NOMO-1 treated with DMSO at 0.1 percent for 48 hours (cell line): ENCODE results near the gene DGAT2L6.
"Not testable (repeated sequence)": the region's sequence is repeated elsewhere in the genome, so short reads cannot be mapped to it uniquely, and the experiment has no call there.

Experiments
- DNase-seq: peaks from one replicate; lab custom pipeline; 2025; ENCODE audit not compliant: unreplicated experiment; lab: John Stamatoyannopoulos, UW

DGAT2L6 gene

DNA sequence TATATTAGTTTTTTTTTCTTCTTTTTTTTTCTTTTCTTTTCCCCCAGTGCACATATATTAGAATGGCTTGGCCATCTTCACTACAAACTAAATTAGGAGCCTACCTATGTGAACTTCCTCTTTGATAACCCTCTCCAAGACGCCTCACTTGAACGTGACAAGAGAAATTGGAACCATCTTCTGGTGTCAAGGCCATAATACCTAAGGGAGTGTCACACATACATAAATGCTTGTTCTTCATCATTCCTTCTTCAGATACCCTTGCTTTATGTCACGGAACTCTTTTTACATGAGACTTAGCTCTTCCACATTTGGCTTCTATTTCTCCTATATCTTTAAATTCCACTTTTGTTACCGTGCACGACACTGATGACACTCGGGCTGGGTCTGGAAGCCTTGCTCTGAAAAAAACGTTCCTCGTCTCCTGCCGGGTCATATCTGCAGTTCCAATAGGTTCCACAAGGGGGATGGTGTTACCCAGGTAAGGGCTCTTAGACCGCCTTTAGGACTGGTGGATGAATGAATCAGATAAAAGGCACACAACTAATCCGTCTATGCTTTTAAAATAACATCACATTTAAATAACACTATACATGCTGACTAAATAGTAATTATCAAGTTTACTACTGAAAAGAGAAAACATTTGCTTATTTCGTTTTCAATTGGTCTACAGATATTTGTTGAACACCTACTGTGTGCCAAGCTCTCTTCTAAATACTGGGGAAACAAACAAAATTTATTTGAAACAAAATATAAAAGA lies 19.9 kb downstream of the DGAT2L6 start:
- DNase-seq, result peak; percentile 34

DNA sequence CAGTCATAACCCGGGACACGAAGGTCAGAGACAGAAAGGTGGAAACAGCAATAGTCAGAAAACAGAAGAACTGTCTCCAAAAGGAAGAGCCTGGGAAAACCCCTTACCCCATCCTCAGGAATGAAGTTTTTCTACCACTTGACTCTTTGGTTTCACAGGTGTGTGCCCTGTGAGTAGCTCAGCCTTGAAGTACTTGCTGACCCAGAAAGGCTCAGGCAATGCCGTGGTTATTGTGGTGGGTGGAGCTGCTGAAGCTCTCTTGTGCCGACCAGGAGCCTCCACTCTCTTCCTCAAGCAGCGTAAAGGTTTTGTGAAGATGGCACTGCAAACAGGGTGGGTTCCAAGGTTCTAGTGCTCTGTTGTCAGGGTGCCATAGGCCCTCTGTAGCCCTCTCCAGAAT lies 24.4 kb downstream of the DGAT2L6 start:
- DNase-seq, result no peak

DNA sequence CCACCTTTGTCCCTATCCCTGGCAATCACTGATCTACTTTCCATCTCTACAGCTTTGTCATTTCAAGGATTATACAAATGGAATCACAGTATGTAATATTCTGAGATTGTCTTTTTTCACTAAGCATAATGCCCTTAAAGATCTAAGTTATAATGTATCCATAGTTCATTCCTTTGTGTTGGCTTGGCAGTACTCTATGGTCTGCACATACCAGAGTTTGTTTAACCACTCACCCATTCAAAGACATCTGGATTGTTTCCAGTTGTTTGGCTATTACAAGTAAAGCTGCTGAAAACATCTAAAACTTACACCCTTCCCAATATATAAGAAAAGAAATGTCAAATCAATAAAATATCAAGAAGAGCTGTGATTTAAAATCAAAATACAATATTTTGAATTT lies 31.2 kb downstream of the DGAT2L6 start:
- DNase-seq, result no peak

DNA sequence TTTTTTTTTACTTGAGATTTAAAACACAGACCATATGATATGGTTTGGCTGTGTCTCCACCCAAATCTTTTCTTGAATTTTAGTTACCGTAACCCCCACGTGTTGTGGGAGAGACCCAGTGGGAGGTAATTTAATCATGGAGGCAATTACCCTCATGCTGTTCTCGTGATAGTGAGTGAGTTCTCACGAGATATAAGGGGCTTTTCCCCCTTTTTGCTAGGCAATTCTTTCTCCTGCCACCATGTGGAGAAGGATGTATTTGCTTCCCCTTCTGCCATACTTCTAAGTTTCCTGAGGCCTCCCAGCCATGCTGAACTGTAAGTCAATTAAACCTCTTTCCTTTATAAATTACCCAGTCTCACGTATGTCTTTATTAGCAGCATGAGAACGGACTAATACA lies 32.3 kb downstream of the DGAT2L6 start:
- not testable (repeated sequence) for DNase-seq

DNA sequence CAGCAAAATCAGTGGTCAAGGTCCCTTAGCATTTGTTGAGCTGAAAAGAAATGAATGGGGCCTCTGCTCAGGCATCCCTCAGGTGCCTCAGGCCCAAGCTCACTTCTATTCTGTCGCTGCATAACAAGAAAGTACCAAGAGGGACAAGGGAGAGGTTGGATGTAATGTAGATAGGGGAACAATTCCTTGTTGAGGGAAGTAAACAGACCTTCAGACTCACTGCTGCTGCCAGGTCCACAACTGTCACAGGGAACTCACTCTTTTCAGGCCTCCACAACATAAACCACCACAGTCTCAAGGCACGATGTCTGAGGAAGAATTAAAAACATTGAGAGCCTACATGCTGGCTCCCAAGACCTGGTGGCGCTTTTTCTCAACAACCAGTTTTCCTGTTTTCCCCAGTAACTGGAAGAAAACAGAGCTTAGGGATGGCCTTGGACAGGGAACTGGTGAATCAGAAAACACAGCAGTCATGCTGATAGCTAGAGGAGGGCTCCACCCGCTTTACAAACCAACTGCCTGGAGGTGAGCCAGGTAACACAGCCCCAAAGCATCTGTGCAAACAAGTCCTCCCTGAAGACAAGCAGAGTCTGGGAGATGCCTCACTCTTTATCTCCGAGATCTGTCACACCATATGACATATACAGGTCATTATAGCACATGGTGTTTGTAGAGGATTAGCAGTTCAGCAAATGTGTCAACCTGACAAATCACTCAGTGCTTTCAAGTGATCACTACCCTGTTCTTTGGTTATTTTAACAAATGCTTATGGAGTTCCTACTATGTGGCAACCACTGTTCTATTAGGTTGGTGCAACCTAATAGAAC lies 42.9 kb downstream of the DGAT2L6 start:
- no peak for DNase-seq

DNA sequence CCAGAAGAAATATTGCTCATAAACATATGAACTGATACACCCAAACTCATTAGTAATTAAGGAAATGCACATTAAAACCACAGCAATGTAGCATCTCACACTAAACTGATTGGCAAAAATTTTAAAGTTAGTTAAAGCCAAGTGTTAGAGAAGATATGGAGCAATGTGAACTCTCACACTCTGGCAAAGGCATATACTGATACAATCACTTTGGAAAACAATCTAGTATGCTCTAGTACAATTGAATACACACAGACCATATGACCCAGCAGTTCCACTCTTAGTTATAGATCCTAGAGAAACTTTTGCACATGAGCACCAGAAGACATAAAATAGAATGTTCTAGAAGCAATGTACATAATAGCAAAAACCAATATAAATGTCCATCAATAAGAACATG lies 48.8 kb downstream of the DGAT2L6 start:
- no peak for DNase-seq

DNA sequence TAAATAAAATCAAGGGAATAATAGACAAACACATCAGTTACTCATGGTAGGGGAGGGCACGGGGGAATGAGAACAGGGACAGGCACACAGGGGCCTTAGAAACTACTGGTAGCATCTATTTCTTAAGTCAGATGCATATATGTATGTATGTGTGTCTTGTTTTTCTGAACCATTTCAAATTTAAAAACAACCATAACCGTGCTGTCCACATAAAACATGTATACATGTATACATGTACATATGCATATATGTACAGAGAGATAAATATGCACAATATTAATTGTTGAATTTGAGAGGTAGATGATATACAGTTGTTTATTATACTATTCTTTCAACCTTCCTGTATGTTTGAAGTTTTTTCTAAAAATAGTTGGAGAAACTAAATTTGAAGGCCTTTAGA lies 49.4 kb downstream of the DGAT2L6 start:
- DNase-seq, result no peak

DNA sequence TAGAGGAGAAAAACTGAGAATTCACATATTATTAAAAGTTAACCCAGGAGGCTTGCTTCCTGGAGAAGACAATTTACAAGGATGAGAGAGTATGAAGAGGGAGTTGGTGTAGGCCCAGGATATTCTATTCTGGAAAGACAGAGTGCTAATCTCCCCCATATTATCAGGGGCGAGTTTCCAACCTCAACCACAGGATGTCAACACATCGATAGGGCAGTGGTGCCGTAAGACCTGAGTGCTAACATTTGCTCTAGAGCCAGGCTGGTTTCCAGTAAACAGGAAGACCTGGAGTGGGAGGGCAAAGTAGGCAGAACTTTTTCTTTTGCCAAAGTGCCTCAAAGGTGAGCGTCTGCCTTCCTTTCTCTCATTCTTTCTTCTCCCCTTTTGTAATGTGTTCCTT lies 54.4 kb downstream of the DGAT2L6 start:
- no peak for DNase-seq

DNA sequence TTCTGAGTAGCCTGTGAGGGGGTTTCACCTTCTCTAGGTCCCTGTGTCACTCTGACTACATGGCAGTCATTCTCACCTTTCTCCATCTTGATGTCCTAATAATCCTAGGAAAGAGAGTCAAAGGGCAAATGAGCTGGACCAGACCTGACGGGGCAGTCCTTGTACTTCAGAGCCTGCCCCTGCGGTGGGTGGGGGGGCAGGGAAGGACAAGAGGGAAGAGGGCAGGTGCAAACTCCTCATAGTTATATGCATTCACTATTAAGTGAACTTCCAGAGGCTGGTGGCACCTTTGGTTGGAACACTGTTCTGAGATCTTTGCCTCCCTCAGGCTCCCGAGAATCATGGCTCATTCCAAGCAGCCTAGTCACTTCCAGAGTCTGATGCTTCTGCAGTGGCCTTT lies 57.1 kb downstream of the DGAT2L6 start, which contains the start of gene AWAT1:
Gene AWAT1, plus strand, starts transcription at position 301 of the 400 bp plus-strand sequence. Its CDS starts 41 bp downstream, at position 342.
- no peak for DNase-seq

DNA sequence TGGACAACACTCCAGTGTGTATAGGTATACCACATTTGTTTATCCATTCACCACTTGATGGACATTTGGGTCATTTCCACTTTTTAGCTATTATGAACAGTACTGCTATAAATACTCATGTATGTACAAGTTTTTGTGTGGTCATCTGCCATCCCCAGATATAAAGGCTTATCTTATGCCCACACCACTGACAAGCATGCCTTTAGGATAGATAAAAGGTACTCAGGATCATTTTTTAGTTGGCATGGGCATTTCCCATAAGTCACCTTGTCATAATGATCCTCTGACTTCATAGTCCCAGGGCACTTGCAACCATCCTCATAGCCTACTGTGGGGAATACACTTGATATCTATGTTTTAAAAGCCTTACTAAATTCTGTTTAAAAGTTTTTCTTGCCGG lies 63.5 kb downstream of the DGAT2L6 start:
- no peak for DNase-seq

DNA sequence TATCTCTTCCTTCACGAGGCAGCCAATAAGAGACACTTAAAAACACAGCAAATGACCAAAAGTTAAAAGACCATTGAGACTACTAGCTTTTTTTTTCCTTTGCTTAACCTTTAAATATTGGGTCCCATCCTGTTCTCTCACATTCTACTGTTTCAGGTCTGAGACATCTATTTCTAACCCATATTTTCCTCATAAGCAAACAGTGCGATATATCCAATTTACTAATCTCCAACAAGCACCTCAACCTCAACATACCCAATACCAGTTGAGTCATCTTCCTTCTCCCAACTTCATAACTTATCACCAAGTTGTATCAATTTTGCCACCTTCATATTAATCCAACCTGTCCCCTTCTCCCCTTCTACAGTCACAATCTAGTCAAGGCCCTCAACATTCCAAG lies 64.2 kb downstream of the DGAT2L6 start:
- no peak for DNase-seq

DNA sequence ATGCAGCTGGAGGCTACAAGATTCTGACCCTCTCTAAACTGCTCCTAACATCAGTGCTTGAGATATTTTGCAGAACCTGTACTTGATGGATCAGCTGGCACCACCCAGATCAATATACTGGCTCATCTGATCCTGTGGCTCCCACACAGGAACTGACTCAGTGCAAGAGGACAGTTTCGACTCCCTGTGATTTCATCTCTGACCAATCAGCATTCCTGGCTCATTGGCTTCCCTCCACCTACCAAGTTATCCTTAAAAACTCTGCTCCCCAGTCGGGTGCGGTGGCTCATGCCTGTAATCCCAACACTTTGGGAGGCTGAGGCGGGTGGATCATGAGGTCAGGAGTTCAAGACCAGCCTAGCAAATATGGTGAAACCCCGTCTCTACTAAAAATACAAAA lies 66.3 kb downstream of the DGAT2L6 start:
- not testable (repeated sequence) for DNase-seq

DNA sequence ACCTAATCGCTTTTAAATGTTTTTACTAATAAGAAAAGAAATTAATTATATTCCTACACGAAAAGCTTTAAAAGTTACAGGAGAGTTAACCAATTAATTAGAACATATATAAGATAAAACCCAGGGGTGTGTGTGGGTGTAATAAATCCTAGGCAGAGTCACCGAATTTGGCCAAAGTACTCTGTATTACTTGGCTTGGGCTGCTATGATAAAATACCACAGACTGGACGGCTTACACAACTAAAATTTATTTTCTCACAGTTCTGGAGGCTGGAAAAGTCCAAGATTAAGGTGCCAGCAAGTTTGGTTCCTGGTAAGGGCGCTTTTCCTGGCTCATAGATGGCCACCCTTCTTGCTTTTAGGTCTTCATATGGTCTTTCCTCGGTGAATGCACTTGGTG lies 67.6 kb downstream of the DGAT2L6 start:
- no peak for DNase-seq

DNA sequence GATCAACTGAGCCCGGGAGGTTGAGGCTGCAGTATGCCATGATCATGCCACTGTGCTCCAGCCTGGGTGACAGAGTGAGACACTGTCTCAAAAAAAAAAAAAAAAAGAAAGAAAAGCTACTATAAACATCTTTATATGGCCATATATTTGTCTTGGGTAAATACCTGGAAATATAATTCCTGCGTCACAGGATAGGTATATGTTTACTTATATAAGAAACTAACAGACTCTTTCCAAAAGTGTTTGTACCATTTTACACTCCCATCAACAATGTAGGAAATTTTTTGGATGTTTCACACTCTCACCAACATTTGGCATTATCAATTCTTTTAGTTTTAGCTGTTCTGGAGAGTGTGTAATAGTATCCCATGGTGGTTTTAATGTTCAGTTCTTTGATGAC lies 70.0 kb downstream of the DGAT2L6 start:
- DNase-seq, result no peak

DNA sequence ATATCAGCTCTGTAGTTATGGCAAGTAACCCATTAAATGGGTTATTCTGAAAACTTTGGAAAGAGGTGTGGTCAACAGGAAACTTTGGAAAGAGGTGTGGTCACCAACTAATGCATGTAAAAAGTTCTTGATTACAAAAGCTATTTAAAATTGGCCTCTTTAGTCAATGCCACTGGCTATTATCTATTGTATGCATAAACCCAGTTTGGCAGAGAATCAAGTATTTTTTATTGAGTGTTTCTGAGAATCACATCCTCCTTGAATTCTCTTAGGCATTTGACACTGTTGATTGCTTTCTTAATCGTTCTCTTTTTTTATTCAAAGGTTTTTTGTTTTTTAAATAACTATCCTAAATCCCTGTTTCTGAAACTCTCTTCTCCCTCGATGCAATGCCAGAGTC lies 75.2 kb downstream of the DGAT2L6 start:
- no peak for DNase-seq

DNA sequence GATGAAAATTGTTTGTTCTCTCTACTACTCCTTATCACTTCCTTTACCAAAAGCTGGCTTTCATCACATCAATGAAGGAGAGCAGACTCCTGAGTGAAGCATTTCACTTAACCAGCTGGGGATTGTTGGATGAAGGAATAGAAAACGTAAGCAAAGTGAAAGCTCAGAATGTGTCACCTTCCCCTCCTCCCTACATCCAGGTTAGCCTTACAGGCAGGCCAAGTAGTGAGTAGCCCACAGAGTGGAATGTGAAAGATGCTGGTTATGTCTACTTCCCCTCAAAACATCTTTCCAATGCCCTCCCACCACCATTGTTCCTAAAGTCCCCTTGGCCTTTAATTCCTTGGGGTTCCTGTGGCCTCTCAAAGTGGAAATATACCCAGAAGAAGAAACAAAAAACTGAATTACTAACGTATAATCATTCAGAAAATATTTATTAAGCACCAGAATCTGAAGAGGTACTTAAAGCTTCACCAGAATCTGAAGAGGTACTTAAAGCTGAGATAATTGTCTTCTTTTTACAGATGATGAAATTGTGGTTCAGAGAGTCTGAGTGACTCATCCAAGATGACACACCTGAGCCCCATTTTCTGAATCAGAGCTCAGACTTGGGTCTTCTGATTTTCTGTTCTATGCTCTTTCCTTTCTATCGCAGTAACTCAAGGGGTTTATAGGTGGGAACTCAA lies 76.2 kb downstream of the DGAT2L6 start:
- DNase-seq, result no peak

DNA sequence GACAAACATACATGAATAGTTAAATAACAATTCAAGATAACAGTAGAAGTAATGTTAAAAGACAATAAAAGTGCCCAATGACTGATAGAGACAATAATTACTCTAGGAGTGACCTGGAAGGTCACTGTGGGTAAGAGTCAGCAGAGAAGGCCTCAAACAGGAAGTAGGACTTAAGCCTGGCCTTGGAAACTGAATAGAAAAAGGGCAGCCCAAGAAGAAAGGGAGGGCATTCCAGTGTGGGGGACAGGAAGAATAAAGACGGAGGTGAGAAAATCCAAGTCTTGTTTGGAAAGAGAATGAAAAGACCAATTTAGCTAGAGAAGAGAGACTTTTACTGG lies 76.7 kb downstream of the DGAT2L6 start:
- no peak for DNase-seq

DNA sequence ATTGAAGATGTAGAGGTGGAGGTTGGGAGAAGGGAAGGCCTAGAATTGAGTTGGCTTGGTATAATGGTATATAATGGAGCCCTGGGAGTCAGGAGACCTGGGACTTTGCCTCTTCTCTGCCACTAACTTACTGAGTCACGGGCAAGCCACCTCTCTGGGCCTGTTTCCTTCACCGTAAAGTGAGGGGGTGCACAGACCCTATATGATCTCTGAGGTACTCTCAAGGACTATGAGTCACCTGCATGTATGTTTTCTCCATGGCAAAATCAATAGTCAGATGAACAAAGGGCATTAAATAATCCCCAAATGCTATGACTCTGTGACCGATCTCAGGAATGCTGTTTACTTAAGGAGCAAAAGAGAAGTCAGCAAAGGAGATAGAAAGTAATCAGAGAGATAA lies 77.6 kb downstream of the DGAT2L6 start:
- DNase-seq, result no peak
